PC-3 (cell line): Measurements from ENCODE around the gene ADAM15.

Source experiments
- EZH2 ChIP-seq: fragments of 300-600 bp; sonication (generic); IDR thresholded peaks from one replicate; pipeline ENCODE4 v1.6.1; 2017; ENCODE audit warnings: antibody characterized with exemption, mild to moderate bottlenecking, low read length; ENCODE audit not compliant: unreplicated experiment
- EZH2phosphoT487 ChIP-seq: fragments of 300-600 bp; sonication (generic); IDR thresholded peaks from 2 replicates; pipeline ENCODE4 v1.6.1; 2018; ENCODE audit warnings: mild to moderate bottlenecking, antibody characterized with exemption, low read length, borderline replicate concordance
- TF ChIP-seq, protein P1 (sequence below): fragments of 300-600 bp; sonication (generic); conservative IDR thresholded peaks from 2 replicates; pipeline ENCODE4 v1.5.1; 2017; ENCODE audit warnings: antibody characterized with exemption, low read depth, mild to moderate bottlenecking, low read length

DNA sequence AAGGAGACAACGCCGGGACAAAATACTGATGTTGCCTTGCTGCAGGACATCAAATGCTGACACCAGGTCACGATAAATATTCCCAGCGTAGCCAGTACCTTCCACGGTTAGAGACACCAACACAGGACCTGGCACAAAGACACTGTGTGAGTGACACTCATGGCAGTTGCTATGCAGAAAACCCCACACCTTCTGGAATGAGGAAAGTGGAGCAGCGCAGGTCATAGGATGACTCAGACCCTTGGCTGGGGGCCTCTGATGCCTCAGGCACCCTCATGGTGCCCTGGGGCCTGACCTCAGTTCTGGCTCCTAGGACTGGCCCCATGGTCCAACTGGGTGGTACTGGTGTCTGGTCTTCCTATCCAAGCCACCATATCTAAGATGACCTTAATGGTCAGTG, 24.5 kb upstream of the ADAM15 start:
- TF ChIP-seq, protein P1, sequence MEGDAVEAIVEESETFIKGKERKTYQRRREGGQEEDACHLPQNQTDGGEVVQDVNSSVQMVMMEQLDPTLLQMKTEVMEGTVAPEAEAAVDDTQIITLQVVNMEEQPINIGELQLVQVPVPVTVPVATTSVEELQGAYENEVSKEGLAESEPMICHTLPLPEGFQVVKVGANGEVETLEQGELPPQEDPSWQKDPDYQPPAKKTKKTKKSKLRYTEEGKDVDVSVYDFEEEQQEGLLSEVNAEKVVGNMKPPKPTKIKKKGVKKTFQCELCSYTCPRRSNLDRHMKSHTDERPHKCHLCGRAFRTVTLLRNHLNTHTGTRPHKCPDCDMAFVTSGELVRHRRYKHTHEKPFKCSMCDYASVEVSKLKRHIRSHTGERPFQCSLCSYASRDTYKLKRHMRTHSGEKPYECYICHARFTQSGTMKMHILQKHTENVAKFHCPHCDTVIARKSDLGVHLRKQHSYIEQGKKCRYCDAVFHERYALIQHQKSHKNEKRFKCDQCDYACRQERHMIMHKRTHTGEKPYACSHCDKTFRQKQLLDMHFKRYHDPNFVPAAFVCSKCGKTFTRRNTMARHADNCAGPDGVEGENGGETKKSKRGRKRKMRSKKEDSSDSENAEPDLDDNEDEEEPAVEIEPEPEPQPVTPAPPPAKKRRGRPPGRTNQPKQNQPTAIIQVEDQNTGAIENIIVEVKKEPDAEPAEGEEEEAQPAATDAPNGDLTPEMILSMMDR = no peak
- TF ChIP-seq EZH2phosphoT487 (no peak), EZH2 (no peak)
